Karpas-422 (cell line): Measurements from ENCODE around the gene C5orf15. TPM values are rescaled to one million over a fixed set of nuclear protein-coding genes. Genes with fewer than 3 reads are reported as not detected.
"Not testable (repeated sequence)": the region's sequence is repeated elsewhere in the genome, so short reads cannot be mapped to it uniquely, and the experiment has no call there.

Experiments
- DNase-seq: peaks from one replicate; pipeline ENCODE4 v3.0.0-alpha.2; 2015
- H2AFZ ChIP-seq: fragments of 200-600 bp; sonication (generic); 2 replicates; pipeline ENCODE4 v1.6.1; 2014; ENCODE audit warnings: antibody characterized with exemption, low read length, mixed read lengths
- H3K27ac ChIP-seq: fragments of 200-600 bp; sonication (generic); 2 replicates; pipeline ENCODE4 v1.5.1; 2014; ENCODE audit warnings: mild to moderate bottlenecking, low read length, moderate library complexity
- H3K27me3 ChIP-seq: fragments of 200-600 bp; sonication (generic); 2 replicates; pipeline ENCODE4 v1.6.1; 2014; ENCODE audit warnings: low read length, mixed read lengths
- H3K36me3 ChIP-seq: fragments of 200-600 bp; sonication (generic); 2 replicates; pipeline ENCODE4 v1.6.1; 2014; ENCODE audit warnings: low read length, mixed read lengths; ENCODE audit not compliant: insufficient read depth
- H3K4me1 ChIP-seq: fragments of 200-600 bp; sonication (generic); 2 replicates; pipeline ENCODE4 v1.6.1; 2014; ENCODE audit warnings: mild to moderate bottlenecking, low read length, mixed read lengths
- H3K4me2 ChIP-seq: fragments of 200-600 bp; sonication (generic); 2 replicates; pipeline ENCODE4 v1.6.1; 2014; ENCODE audit warnings: low read length, low read depth, mild to moderate bottlenecking; ENCODE audit not compliant: poor library complexity, severe bottlenecking
- H3K4me3 ChIP-seq: fragments of 200-600 bp; sonication (generic); 2 replicates; pipeline ENCODE4 v1.5.1; 2014; ENCODE audit warnings: mild to moderate bottlenecking, antibody characterized with exemption, low read length, mixed read lengths
- H3K79me2 ChIP-seq: fragments of 200-600 bp; sonication (generic); 2 replicates; pipeline ENCODE4 v1.6.1; 2014; ENCODE audit warnings: mild to moderate bottlenecking, low read length, mixed read lengths
- H3K9ac ChIP-seq: fragments of 200-600 bp; sonication (generic); 2 replicates; pipeline ENCODE4 v1.6.0; 2014; ENCODE audit warnings: low read length
- H3K9me2 ChIP-seq: fragments of 200-600 bp; sonication (generic), shearing (Covaris generic); replicated peaks from 2 replicates; pipeline ENCODE4 v1.6.0; 2014; ENCODE audit warnings: mild to moderate bottlenecking, low read length, moderate library complexity; ENCODE audit not compliant: insufficient read depth
- H3K9me3 ChIP-seq: fragments of 300-700, 200-600 bp; sonication (generic); 2 replicates; pipeline ENCODE4 v1.6.1; 2014; ENCODE audit warnings: low read length, mixed read lengths
- H4K20me1 ChIP-seq: fragments of 200-600 bp; sonication (generic); 2 replicates; pipeline ENCODE4 v1.6.1; 2014; ENCODE audit warnings: mild to moderate bottlenecking, antibody characterized with exemption, low read length, low read depth; ENCODE audit not compliant: insufficient read depth
- total RNA-seq: library from RNA; depleted of rRNA; stranded (reverse); fragments of >200 nt; shearing (Covaris generic); gene quantifications from 2 replicates; pipeline ENCODE4 v1.2.3, GENCODE V29; 2014; ENCODE audit warnings: low replicate concordance

C5orf15 gene
- total RNA-seq, 1 experiment from 2014 or later, result 57.4 TPM

- Histone ChIP-seq H3K27me3 (no peaks in the 10 kb centered on the region), H2AFZ (no peak overlapping the region), H3K4me1 (peaks cover 45% of the 10 kb centered on the region), H3K9me2 (no peaks in the 10 kb centered on the region), H3K9me3 (no peaks in the 10 kb centered on the region), H4K20me1 (no peaks in the 10 kb centered on the region), H3K4me2 (no peak overlapping the region), H3K27ac (no peak overlapping the region), H3K9ac (no peak overlapping the region), H3K36me3 (no peaks in the 10 kb centered on the region), H3K79me2 (no peaks in the 10 kb centered on the region), H3K4me3 (no peak overlapping the region)
- no peak for DNase-seq
These were observed 26.8 kb downstream of the C5orf15 start for GRCh38 chr5:133941456-133942196.

- no peak overlapping the region for H2AFZ ChIP-seq
- H3K4me2 ChIP-seq, result no peak overlapping the region
These were observed 28.8 kb downstream of the C5orf15 start for GRCh38 chr5:133939668-133940067.

GRCh38 chr5:133938929-133939328, 29.5 kb downstream of the C5orf15 start:
- Histone ChIP-seq H3K9me2 (no peaks in the 10 kb centered on the region), H4K20me1 (no peaks in the 10 kb centered on the region), H3K9me3 (no peaks in the 10 kb centered on the region), H3K4me1 (peaks cover 65% of the 10 kb centered on the region), H3K79me2 (no peaks in the 10 kb centered on the region), H3K36me3 (no peaks in the 10 kb centered on the region), H3K9ac (peak overlapping the region; percentile 25), H3K27me3 (no peaks in the 10 kb centered on the region), H3K27ac (peak overlapping the region; percentile 95), H3K4me3 (no peak overlapping the region), H2AFZ (peak overlapping the region; percentile 61; the same call in 1 of the 2 replicates), H3K4me2 (peak overlapping the region; percentile 43)
- no peak for DNase-seq

More at GRCh38 chr5:133939668-133940067, 28.8 kb downstream of the C5orf15 start:
- H3K9me3 ChIP-seq, result no peaks in the 10 kb centered on the region
- H3K4me3 ChIP-seq, result no peak overlapping the region
- no peaks in the 10 kb centered on the region for H3K79me2 ChIP-seq
- peaks cover 58% of the 10 kb centered on the region for H3K4me1 ChIP-seq
- H3K27me3 ChIP-seq, result no peaks in the 10 kb centered on the region
- H3K9ac ChIP-seq, result no peak overlapping the region
- no peak overlapping the region for H3K27ac ChIP-seq
- H4K20me1 ChIP-seq, result no peaks in the 10 kb centered on the region
- H3K9me2 ChIP-seq, result no peaks in the 10 kb centered on the region
- DNase-seq, result no peak
- H3K36me3 ChIP-seq, result no peaks in the 10 kb centered on the region

GRCh38 chr5:133938039-133938821, 30.2 kb downstream of the C5orf15 start:
- H3K9ac ChIP-seq, result peak overlapping the region; percentile 25
- H3K4me3 ChIP-seq, result no peak overlapping the region
- DNase-seq, result peak; percentile 83
- H3K4me2 ChIP-seq, result peak overlapping the region; percentile 43
- H3K9me2 ChIP-seq, result no peaks in the 10 kb centered on the region
- no peaks in the 10 kb centered on the region for H3K9me3 ChIP-seq
- no peaks in the 10 kb centered on the region for H3K36me3 ChIP-seq
- H3K4me1 ChIP-seq, result peaks cover 71% of the 10 kb centered on the region
- H3K79me2 ChIP-seq, result no peaks in the 10 kb centered on the region
- peak overlapping the region; percentile 61; the same call in 1 of the 2 replicates for H2AFZ ChIP-seq
- no peaks in the 10 kb centered on the region for H4K20me1 ChIP-seq
- peak overlapping the region; percentile 95 for H3K27ac ChIP-seq
- H3K27me3 ChIP-seq, result no peaks in the 10 kb centered on the region

- H4K20me1 ChIP-seq, H3K9me3 ChIP-seq, H3K9ac ChIP-seq, H3K27me3 ChIP-seq, H3K36me3 ChIP-seq, H3K4me3 ChIP-seq, DNase-seq, H3K79me2 ChIP-seq, H3K9me2 ChIP-seq: not testable (repeated sequence)
- Histone ChIP-seq H3K4me2 (peak overlapping the region; percentile 43), H3K27ac (peak overlapping the region; percentile 95), H2AFZ (peak overlapping the region; percentile 20; the same call in 1 of the 2 replicates), H3K4me1 (peaks cover 71% of the 10 kb centered on the region)
These were observed 30.8 kb downstream of the C5orf15 start for GRCh38 chr5:133937628-133938027.

GRCh38 chr5:133936651-133937015, 31.8 kb downstream of the C5orf15 start:
- DNase-seq, result no peak
- Histone ChIP-seq H3K9ac (no peak overlapping the region), H4K20me1 (no peaks in the 10 kb centered on the region), H3K9me3 (no peaks in the 10 kb centered on the region), H3K27ac (peak overlapping the region; percentile 95), H3K4me1 (peaks cover 75% of the 10 kb centered on the region), H3K9me2 (no peaks in the 10 kb centered on the region), H3K79me2 (no peaks in the 10 kb centered on the region), H3K4me3 (no peak overlapping the region), H3K27me3 (no peaks in the 10 kb centered on the region), H3K4me2 (no peak overlapping the region), H3K36me3 (no peaks in the 10 kb centered on the region), H2AFZ (no peak overlapping the region)

GRCh38 chr5:133935991-133936650, 32.3 kb downstream of the C5orf15 start:
- peaks cover 75% of the 10 kb centered on the region for H3K4me1 ChIP-seq
- not testable (repeated sequence) for H3K9me3 ChIP-seq, H3K9ac ChIP-seq, DNase-seq, H3K27me3 ChIP-seq, H2AFZ ChIP-seq, H3K4me3 ChIP-seq, H3K9me2 ChIP-seq, H4K20me1 ChIP-seq, H3K4me2 ChIP-seq, H3K79me2 ChIP-seq, H3K36me3 ChIP-seq
- H3K27ac ChIP-seq, result peak overlapping the region; percentile 95

GRCh38 chr5:133935667-133935940, 32.8 kb downstream of the C5orf15 start:
- Histone ChIP-seq H4K20me1 (no peaks in the 10 kb centered on the region), H3K36me3 (no peaks in the 10 kb centered on the region), H3K27me3 (no peaks in the 10 kb centered on the region), H3K9me2 (no peaks in the 10 kb centered on the region), H3K27ac (peak overlapping the region; percentile 95), H2AFZ (no peak overlapping the region), H3K4me1 (peaks cover 80% of the 10 kb centered on the region), H3K9me3 (no peaks in the 10 kb centered on the region), H3K79me2 (no peaks in the 10 kb centered on the region), H3K9ac (peak overlapping the region; percentile 74), H3K4me2 (peak overlapping the region; percentile 79), H3K4me3 (peak overlapping the region; percentile 46)
- no peak for DNase-seq
